Activated gamma-delta T cell (primary cell): Measurements from ENCODE around the gene FGD6.
"Not testable (repeated sequence)": the region's sequence is repeated elsewhere in the genome, so short reads cannot be mapped to it uniquely, and the experiment has no call there.

ENCODE experiments used
- DNase-seq: peaks from one replicate; lab custom pipeline; 2025; lab: John Stamatoyannopoulos, UW
- total RNA-seq, 2 donors: gene quantifications; one replicate each; lab custom pipeline; 2026; lab: John Stamatoyannopoulos, UW

Gene FGD6
- 1.2 to 2.8 reads per million in 2 donors for total RNA-seq

- peak; percentile 89 for DNase-seq
These were observed at the start of gene FGD6, which contains the start of gene VEZT for GRCh38 chr12:95217377-95218149. Gene FGD6, minus strand, starts transcription at chr12:95217467. Its CDS starts 227 bp downstream, at chr12:95217240. Gene VEZT, plus strand, starts transcription at chr12:95217807. Its CDS starts 44 bp downstream, at chr12:95217851.

- no peak for DNase-seq
These were observed 49.0 kb upstream of the FGD6 start for GRCh38 chr12:95266254-95266653.

DNA sequence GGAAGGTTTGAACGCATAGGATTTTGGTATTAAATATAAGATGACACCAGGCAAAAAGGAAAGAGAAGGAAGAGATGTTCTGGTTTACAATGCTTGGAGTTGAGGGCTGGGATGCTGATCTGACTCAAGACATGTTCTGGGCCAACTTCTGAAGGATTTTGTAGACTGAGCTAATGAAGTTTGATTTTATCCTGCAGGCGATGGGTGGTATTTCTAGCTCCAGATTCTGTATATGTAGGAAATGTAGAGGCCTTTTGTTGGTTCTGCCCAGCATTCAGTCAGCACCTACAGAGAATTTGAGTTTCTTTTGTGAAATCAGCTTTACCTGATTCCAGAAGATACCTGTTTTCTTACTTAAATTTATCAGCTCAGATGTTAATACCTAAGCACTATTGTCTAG is 48.5 kb upstream of the FGD6 start:
- no peak for DNase-seq

DNA sequence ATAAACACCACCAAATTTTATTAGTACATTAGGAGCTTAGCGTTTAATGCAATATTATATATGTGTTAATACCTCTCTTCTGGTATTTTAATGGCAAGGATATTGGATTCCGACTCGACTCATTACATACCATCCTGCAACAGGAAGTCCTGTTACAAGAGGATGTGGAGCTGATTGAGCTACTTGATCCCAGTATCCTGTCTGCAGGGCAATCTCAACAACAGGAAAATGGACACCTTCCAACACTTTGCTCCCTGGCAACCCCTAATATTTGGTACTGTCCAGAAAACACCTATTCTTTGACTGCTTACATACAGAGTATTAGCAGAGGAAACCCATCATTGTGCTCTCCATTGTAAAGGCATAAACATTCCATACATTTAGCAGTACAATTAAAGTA is 45.5 kb upstream of the FGD6 start:
- no peak for DNase-seq

DNA sequence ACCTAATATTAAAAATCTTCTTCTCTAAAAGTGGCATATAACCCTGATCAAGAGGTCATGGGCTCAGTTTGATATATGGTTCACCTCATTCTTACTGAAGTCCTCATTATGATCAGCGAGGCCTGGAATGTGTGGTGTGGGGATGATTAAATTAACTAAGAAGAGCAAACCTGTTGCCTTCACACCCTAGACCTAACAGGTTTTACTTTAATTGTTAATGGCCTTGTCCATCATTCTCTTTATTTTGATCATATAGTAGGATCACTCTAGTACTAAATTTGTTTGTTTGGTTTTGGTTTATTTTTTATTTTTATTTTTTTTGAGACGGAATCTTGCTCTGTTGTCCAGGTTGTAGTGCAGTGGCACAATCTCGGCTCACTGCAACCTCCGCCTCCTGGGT is 43.8 kb upstream of the FGD6 start:
- DNase-seq = no peak

DNA sequence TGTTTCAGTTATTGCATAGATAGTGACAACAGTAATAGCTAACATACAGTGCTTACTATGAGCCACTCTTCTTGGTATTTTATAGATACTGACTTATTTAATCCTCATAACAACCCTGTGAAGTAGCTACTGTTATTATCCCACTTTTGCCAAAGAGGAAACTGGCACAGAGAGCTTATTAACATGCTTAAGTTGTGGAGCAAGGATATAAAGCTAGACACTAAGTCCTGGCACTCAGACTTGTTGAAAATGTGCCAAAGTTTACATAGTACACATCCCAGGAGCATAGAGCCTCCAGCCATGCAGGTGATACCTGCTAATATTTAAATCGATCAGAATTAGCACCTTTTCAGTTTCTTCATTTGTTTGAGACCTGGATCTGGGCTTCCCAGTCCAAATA is 42.1 kb upstream of the FGD6 start:
- DNase-seq = no peak

- DNase-seq = no peak
These were observed 41.5 kb upstream of the FGD6 start for GRCh38 chr12:95258803-95259202.

GRCh38 chr12:95258151-95258550 is 40.9 kb upstream of the FGD6 start:
- no peak for DNase-seq

GRCh38 chr12:95257541-95257940 is 40.3 kb upstream of the FGD6 start:
- DNase-seq = no peak

GRCh38 chr12:95253386-95253785 is 36.1 kb upstream of the FGD6 start:
- DNase-seq = no peak

DNA sequence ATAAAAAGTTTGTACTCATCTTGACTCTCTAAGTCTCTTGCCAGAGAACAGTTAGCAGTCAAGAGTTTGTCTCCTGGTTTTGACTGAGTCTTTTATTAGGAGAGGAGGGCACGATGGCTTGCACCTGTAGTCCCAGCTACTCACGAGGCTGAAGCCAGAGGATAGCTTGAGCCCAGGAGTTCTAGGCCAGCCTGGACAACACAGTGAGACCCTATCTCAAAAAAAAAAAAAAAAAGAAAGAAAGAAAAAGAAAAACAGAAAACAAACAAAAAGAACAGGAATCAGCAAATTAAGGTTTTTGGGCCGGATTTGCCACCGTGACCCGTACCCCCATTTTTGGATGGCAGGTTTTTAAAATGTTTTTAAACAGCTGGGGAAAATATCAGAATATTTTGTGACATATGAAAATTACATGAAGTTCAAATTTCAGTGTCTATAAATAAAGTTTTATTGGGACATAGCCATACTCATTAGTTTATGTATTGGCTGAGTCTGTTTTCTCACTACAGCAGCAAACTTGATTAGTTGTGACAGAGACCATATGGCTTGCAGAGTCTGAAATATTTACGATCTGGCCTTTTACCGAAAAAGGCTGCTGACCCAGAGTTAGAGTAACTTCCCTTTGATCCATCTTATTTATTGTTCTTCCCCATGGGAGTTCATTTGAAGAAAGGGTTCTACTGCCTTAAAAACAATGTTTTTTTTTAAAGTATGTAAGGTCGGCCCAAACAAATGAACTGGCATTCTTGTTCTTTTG is 31.5 kb upstream of the FGD6 start:
- no peak for DNase-seq

DNA sequence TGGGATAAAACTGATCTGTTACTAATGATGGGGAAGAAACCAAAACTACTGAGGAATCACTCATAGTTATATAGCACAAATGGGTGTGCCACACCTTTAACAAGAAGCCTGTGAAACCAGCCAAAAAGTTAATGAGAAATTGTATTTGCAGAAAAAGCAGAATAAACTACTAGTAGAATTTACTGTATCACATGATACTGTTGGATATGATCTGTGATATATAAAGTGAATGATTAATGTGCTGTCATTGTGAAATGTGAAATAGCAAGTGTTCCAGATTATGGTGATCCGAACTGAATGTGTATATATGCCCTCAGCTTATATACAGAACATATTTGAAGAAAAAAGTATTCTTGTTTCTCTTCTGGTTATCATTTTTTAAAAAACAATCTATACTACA is 30.8 kb upstream of the FGD6 start:
- DNase-seq = no peak

DNA sequence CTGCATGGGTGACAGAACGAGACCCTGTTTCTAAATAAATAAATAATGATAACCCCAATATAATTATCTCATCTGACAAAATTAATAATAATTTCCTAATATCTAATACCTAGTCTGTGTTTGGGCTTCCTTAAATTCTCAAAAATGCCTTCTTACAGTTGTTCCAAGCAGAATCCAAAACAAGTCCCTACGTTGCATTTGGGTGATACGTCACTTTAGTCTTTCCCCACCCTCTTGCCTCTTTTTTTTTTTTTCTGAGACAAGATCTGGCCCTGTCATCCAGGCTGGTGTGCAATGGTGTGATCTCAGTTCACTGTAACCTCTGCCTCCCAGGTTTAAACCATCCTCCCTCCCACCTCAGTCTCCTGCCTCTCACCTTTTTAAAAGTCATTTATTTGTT is 27.1 kb upstream of the FGD6 start:
- no peak for DNase-seq

GRCh38 chr12:95243497-95244183 is 26.4 kb upstream of the FGD6 start:
- no peak for DNase-seq

GRCh38 chr12:95241761-95242506 is 24.7 kb upstream of the FGD6 start:
- no peak for DNase-seq

DNA sequence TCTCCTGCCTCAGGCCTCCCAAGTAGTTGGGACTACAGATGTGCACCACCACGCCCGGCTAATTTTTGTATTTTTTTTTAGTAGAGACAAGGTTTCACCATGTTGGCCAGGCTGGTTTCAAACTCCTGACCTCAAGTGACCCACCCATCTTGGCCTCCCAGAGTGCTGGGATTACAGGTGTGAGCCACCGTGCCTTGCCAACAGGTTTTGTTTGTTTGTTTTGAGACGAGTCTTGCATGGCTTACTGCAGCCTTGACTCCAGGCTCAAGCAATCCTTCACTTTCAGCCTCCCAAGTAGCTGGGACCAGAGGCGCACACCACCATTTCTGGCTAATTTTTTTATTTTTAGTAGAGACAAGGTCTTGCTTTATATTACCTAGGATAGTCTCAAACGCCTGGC is 23.9 kb upstream of the FGD6 start:
- not testable (repeated sequence) for DNase-seq

DNA sequence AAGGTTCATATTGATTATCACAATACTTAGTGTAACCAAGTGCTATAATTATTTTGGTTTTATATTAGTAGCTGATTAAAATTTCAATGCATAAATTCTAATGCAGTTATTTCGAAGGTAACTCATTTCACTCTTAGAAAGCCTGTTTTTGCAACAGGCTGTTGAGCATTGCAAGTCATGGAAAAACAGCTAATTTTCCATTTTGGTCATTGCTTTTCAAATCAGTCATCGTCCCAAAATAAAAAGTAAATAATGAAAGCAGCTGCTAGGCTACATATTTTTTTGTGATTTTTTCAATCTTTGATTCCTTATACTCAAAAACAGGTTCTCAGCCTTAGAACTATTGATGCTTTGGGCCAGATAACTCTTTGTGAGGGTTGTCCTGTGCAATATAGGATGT is 23.3 kb upstream of the FGD6 start:
- no peak for DNase-seq

GRCh38 chr12:95239835-95240234 is 22.6 kb upstream of the FGD6 start:
- DNase-seq = not testable (repeated sequence)

- no peak for DNase-seq
These were observed 21.9 kb upstream of the FGD6 start for GRCh38 chr12:95239216-95239615.

DNA sequence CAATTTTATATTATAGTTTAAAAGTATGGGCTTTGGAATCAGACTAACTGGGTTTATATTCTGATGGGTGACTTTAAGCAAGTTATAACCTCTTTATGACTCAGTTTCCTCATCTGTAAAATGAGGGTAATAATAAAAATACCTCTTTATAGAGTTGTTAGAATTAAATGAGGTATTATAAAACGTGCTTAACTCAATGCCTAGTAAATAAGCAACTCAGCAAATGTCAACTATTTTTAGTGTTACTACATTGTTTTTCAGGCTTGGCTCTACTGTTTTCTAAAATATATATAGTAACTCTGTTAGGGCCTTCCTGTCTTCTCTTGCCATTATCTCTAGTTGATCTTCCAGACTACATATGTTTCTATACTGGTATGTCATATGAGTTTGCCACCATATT is 20.9 kb upstream of the FGD6 start:
- DNase-seq = no peak

DNA sequence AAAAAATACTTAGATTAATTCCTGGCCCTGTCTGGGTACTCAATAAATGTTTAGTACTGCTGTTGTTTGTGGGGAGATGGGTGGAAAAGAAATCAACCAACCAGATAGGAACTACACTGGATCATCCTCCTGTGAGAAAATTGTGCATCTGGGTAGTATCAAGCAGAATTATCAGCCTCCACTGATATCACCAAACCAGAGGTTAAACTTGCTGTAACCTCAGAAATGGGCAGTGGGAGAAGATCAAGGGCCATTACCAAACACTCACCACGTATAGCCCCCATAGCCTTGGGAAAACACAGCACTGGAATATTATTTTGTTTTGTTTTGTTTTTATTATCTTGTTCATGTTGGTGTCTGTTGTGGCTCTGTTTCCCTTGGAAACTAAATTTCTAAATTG is 20.0 kb upstream of the FGD6 start:
- no peak for DNase-seq

GRCh38 chr12:95235621-95236020 is 18.4 kb upstream of the FGD6 start:
- not testable (repeated sequence) for DNase-seq
